ENCODE results near the gene MAST3. TPM values are rescaled to one million over a fixed set of nuclear protein-coding genes. Genes with fewer than 3 reads are reported as not detected.
A peak's percentile ranks its signal among the peaks of the same experiment; 100 is the strongest.

Gene MAST3
- total and polyA plus RNA-seq, 2 donors (not counting 1 experiment from before 2014, with no cell fraction given): 43.5 to 85.5 TPM

- Histone ChIP-seq H3K79me2 (ENCODE audit: control insufficient read depth, insufficient read depth, low read length) (peaks cover 9% of the 10 kb centered on the region), H3K4me1 (ENCODE audit: control insufficient read depth in 2 of 2, insufficient read depth in 2 of 2, low read length in 2 of 2) (peaks cover 14 to 25% of the 10 kb centered on the region in 2 donors), H3K9me3 (ENCODE audit: control extremely low read depth in 1 of 3, control insufficient read depth in 2 of 3, insufficient read depth in 1 of 3, low read length in 2 of 3) (no peaks in the 10 kb centered on the region), H4K20me1 (ENCODE audit: control insufficient read depth, insufficient read depth, low read length, poor library complexity, severe bottlenecking) (peaks cover 28% of the 10 kb centered on the region), H3K4me3 (ENCODE audit: control extremely low read depth in 1 of 5, extremely low read depth in 1 of 5, insufficient read depth in 1 of 5, low read depth in 2 of 5, low read length in 4 of 5) (no peak overlapping the region), H3K36me3 (replicated peaks in 1 of 2; ENCODE audit: control extremely low read depth in 1 of 2, control insufficient read depth in 1 of 2, extremely low read depth in 1 of 2, insufficient read depth in 2 of 2, low read length in 1 of 2) (peaks cover 3 to 41% of the 10 kb centered on the region in 2 experiments), H3K27me3 (replicated peaks in 1 of 4; ENCODE audit: control extremely low read depth in 1 of 4, control insufficient read depth in 3 of 4, insufficient read depth in 4 of 4, low read length in 3 of 4) (no peaks in the 10 kb centered on the region), H3K9ac (ENCODE audit: low read length) (no peak overlapping the region), H3K4me2 (replicated peaks; ENCODE audit: low read depth, low read length, poor library complexity, severe bottlenecking) (no peak overlapping the region), H3K27ac (ENCODE audit: low read length in 2 of 2) (no peak overlapping the region), H2AFZ (ENCODE audit: insufficient read depth, low read depth, low read length, poor library complexity, severe bottlenecking) (no peak overlapping the region)
- Mint-ChIP-seq H3K27me3 (no peaks in the 10 kb centered on the region), H3K4me1 (peaks cover 18% of the 10 kb centered on the region), H3K27ac (no peak overlapping the region), H3K4me3 (no peak overlapping the region), H3K9me3 (ENCODE audit: insufficient read depth) (no peaks in the 10 kb centered on the region)
- CTCF ChIA-PET: no interaction called here
- TF ChIP-seq CTCF (IDR thresholded peaks at IDR 0.05) (no peak), EZH2 (IDR thresholded peaks at IDR 0.05; ENCODE audit: borderline replicate concordance, insufficient read depth, low read depth, low read length, poor library complexity, severe bottlenecking) (no peak)
- DNase-seq: no peak
- WGBS (ENCODE audit: insufficient coverage): 97% methylated on average over 14 of the region's 16 CpGs
- intact Hi-C loops (cut with micrococcal nuclease): no loop called here
- ATAC-seq (ENCODE audit: low read depth): no peak
- POLR2A ChIA-PET: interaction anchor here (1.1 kb wide), 1 partner anchor 51 kb away, joined by 4 read pairs; no protein-coding TSS in a partner anchor
Observed at GRCh38 chr19:18149596-18149975, 52.0 kb downstream of the MAST3 start.

- H3K4me3 ChIP-seq (ENCODE audit: control extremely low read depth in 1 of 5, extremely low read depth in 1 of 5, insufficient read depth in 1 of 5, low read depth in 2 of 5, low read length in 4 of 5): no peak overlapping the region
- H4K20me1 ChIP-seq (ENCODE audit: control insufficient read depth, insufficient read depth, low read length, poor library complexity, severe bottlenecking): peaks cover 22% of the 10 kb centered on the region
- H3K4me1 ChIP-seq (ENCODE audit: control insufficient read depth in 2 of 2, insufficient read depth in 2 of 2, low read length in 2 of 2): peaks cover 14 to 25% of the 10 kb centered on the region in 2 donors
- 97% methylated on average over 11 of the region's 18 CpGs for WGBS (ENCODE audit: insufficient coverage)
- no peaks in the 10 kb centered on the region for H3K27me3 ChIP-seq (replicated peaks in 1 of 4; ENCODE audit: control extremely low read depth in 1 of 4, control insufficient read depth in 3 of 4, insufficient read depth in 4 of 4, low read length in 3 of 4)
- H3K36me3 ChIP-seq (replicated peaks in 1 of 2; ENCODE audit: control extremely low read depth in 1 of 2, control insufficient read depth in 1 of 2, extremely low read depth in 1 of 2, insufficient read depth in 2 of 2, low read length in 1 of 2): peaks cover 0 to 29% of the 10 kb centered on the region in 2 experiments
- H3K9me3 ChIP-seq (ENCODE audit: control extremely low read depth in 1 of 3, control insufficient read depth in 2 of 3, insufficient read depth in 1 of 3, low read length in 2 of 3): no peaks in the 10 kb centered on the region
- Mint-ChIP-seq H3K9me3 (ENCODE audit: insufficient read depth) (no peaks in the 10 kb centered on the region), H3K27me3 (no peaks in the 10 kb centered on the region), H3K4me3 (peak overlapping the region; percentile 89), H3K27ac (peak overlapping the region; percentile 95), H3K4me1 (peaks cover 20% of the 10 kb centered on the region)
- H3K9ac ChIP-seq (ENCODE audit: low read length): no peak overlapping the region
- intact Hi-C loops (cut with micrococcal nuclease): no loop called here
- no peak overlapping the region for H3K27ac ChIP-seq (ENCODE audit: low read length in 2 of 2)
- H3K4me2 ChIP-seq (replicated peaks; ENCODE audit: low read depth, low read length, poor library complexity, severe bottlenecking): peak overlapping the region; percentile 99
- H2AFZ ChIP-seq (ENCODE audit: insufficient read depth, low read depth, low read length, poor library complexity, severe bottlenecking): no peak overlapping the region
- POLR2A ChIA-PET: interaction anchor here (0.6 to 2.5 kb wide), 7 partner anchors 13 to 1053 kb away, joined by 3 to 17 read pairs (median 6); partner anchors contain the start of genes JAK3, MAST3 and MPV17L2
- ATAC-seq (ENCODE audit: low read depth): no peak
- TF ChIP-seq EZH2 (IDR thresholded peaks at IDR 0.05; ENCODE audit: borderline replicate concordance, insufficient read depth, low read depth, low read length, poor library complexity, severe bottlenecking) (no peak), CTCF (IDR thresholded peaks at IDR 0.05) (no peak)
- CTCF ChIA-PET: interaction anchor here (1.0 to 2.4 kb wide), 14 partner anchors 10 to 218 kb away, joined by 3 to 16 read pairs (median 6); partner anchors contain the start of genes ARRDC2, CCDC124 and IFI30
- peaks cover 10% of the 10 kb centered on the region for H3K79me2 ChIP-seq (ENCODE audit: control insufficient read depth, insufficient read depth, low read length)
- DNase-seq: no peak
Observed at GRCh38 chr19:18150776-18151624, 53.4 kb downstream of the MAST3 start.
